Stimulated activated CD4-positive, alpha-beta T cell treated with anti-CD3 and anti-CD28 coated beads, Interleukin-12 subunit alpha, Interleukin-12 subunit beta, amount 100 ng/mL, for 4 hours (primary cell): Measurements from ENCODE around the gene GPR85.
"Not testable (repeated sequence)": the region's sequence is repeated elsewhere in the genome, so short reads cannot be mapped to it uniquely, and the experiment has no call there.

ENCODE experiments used
- DNase-seq: peaks from one replicate; pipeline ENCODE4 v3.0.0-alpha.2; 2020

GPR85 gene

GRCh38 chr7:113083816-113084495, 2.7 kb downstream of the GPR85 start:
- no peak for DNase-seq

DNA sequence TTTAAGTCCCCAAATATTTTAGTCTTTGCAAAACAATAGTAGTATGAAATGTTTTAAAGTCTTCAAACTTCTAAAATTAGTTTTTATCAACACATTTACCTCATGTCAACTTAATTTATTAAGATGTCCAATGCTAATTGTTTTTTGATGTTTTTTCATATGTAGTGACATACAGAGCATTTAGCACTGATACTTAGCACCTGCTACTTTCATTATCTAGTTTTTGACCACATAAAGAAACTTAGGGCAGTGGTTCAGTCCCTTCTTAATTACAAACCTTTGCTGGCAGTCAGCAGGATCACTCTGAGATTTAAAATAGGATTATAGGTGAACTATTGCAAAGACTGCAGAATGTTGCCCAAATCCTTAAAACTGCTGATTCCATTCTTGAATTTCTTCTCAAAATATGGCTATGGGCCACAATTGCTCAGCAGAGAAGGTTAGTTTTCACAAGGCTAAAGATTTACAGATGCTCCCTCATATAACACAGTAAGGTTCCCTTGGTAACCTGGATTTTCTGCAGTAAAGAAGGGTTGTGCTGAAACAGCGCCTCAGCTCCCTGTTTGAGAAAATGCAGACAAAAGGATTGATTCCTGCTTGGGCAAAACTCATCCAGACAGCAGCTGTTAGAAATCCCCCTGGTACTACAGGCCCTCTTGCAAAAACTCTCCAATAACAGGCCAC, 3.4 kb downstream of the GPR85 start:
- no peak for DNase-seq

DNA sequence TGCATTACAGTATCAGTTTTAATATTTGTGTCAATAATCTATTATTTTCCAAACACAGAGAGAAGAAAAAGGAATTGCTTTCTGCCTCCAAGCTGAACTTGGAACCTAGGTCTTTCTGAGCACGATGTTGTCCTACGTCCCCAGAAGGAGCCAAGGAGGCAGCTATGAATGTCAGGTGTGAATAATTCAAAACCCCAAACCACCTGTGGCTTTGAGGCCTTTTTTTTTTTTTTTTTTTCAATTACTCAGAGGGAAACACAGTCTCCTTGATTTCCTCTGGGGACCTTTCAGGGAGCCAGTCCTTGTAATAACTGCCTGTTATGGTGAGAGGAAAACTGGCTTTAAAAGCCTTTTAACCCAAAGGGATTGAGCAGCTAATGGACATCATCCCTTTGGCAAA, 8.3 kb downstream of the GPR85 start:
- DNase-seq = no peak

GRCh38 chr7:113076703-113077102, 9.9 kb downstream of the GPR85 start:
- no peak for DNase-seq

DNA sequence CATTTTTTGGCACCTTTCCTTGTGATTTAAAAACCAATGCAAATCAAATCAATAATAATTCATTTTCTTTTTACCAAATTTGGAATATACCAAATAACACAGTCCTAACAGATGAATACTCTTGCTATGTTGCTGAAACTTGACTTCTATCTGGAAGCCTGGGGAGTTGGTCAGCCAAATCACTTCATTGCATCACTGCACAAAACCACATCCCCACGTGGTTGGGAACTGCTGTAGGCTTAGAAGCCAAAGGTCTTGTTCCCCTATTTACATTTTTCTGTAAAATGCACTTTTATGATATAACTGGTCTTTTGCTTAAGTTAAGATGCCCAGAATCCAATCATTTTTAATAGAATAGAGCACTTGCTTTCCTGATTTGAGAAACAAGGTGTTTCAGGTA, 15.2 kb downstream of the GPR85 start:
- no peak for DNase-seq

DNA sequence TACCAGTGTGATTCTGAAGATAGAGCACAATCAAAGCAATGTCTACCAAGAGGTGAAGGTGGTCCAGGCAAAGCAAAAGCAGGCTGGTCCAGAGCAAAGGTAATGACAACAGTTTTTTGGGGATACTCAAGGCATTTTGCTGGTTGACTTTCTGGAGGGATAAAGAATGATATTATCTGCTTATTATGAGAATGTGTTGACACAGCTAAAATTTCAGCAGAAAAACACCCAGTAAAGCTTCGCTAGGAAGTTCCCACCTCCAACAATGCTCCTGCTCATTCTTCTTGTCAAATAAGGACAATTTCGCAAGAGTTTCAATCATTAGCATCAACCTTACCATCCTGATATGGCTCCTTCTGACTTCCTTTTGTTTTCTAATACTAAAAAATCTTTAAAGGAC, 24.1 kb downstream of the GPR85 start:
- no peak for DNase-seq

GRCh38 chr7:113060100-113060499, 26.5 kb downstream of the GPR85 start:
- no peak for DNase-seq

GRCh38 chr7:113054938-113055337, 31.7 kb downstream of the GPR85 start:
- no peak for DNase-seq

DNA sequence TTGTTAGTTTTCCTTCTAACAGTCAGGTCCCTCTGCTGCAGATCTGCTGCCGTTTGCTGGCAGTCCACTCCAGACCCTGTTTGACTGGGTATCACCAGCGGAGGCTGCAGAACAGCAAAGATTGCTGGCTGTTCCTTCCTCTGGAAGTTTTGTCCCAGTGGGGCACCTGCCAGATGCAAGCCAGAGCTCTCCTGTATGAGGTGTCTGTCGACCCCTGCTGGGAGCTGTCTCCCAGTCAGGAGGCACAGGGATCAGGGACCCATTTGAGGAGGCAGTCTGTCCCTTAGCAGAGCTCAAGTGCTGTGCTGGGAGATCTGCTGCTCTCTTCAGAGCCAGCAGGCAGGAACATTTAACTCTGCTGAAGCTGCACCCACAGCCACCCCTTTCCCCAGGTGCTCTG, 32.4 kb downstream of the GPR85 start:
- not testable (repeated sequence) for DNase-seq

DNA sequence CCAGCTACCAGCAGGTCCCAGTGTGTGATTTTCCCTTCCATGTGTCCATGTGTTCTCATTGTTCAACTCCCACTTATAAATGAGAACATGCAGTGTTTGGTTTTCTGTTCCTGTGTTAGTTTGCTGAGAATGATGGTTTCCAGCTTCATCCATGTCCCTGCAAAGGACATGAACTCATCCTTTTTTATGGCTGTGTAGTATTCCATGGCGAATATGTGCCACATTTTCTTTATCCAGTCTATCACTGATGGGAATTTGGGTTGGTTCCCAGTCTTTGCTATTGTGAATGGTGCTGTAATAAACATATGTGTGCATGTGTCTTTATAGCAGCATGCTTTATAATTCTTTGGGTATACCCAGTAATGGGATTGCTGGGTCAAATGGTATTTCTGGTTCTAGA, 37.4 kb downstream of the GPR85 start:
- DNase-seq = not testable (repeated sequence)

DNA sequence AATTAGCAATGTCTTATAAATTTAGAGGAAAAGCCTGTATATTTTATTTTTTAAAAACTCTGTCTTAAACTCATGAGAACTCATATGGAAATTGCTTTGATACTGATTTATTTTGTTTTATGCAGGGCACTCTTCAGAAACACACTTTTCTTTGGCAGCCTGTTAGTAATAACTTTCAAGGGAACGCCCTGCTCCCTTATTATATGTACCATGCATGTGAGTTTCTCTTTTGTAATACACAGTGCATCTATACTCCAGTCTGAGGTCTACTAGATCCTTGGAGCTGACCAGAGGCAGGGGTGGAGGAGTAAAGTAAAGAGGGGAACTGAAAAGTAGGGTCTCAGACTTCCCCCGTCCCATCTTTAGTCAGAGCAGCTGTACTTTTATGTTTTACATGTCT, 40.2 kb downstream of the GPR85 start:
- DNase-seq = no peak

DNA sequence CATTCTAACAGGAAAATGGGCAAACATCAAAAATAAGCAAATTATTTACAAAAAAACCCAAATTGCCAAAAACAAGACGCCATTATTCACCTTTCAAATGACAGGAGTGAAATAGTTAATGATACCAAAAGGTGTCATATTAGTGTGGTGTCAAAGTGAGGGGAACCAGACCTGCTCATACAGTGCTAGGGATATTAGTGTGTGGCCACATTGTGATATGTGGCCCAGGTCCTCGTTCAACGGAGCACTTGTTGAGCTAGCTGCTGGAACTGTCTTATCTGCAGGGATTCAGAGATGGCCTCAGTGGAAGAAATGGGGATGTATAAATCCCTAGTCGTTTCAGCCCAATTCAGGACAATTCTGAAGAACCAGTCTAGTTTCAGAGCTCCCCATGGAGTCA, 41.2 kb downstream of the GPR85 start:
- no peak for DNase-seq

GRCh38 chr7:113044394-113044793, 42.2 kb downstream of the GPR85 start:
- DNase-seq = no peak

DNA sequence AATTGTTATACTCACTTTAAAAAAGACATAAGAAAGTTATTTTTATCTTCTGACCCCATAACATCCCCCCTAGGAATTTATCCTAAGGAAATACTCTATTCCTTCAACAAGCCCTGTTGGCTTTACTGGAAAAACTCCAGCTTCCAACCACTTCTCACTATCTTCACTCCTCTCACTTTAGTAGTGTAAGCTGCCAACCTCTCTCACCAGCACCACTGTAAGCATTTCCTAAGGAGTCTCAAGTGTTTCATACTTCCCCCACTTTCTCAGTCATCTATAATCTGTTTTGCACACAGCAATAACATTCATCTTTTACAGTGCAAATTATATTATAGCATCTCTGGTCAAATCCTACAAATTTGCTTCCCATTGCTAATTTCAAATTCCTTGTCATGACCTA, 45.8 kb downstream of the GPR85 start:
- DNase-seq = no peak

DNA sequence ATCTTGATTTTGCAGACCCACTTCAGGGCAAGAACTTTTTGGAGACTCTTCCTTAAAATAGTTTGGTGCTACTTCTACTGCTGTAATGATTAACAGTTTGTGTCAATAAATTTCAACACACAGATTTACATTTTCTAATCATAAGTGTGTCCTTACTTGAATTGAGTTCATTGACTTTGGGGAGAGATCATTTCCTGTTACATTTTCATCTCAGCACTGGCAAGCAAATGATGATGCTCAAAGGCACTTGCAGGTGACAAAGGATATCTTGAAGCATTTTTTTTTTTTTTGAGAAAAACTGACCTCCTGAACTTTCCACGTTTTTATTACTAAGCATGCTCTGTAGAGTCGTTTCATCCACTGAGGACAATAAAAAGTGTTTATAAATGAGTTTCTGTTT, 52.7 kb downstream of the GPR85 start:
- DNase-seq = no peak
